ENCODE results near the gene BRF1. TPM values are rescaled to one million over a fixed set of nuclear protein-coding genes. Genes with fewer than 3 reads are reported as not detected.

The BRF1 gene
- total RNA-seq, 4 donors from 2014 or later, result 37.9 to 102 (median 52.5) TPM

GRCh38 chr14:105325303-105325702 lies 24.5 kb upstream of the BRF1 start:
- Histone ChIP-seq H3K27ac (no peak overlapping the region), H3K36me3 (no peaks in the 10 kb centered on the region), H3K4me3 (no peak overlapping the region), H3K9me3 (no peaks in the 10 kb centered on the region), H3K4me1 (peaks cover 13% of the 10 kb centered on the region), H3K27me3 (no peaks in the 10 kb centered on the region)
- no peak for DNase-seq (ENCODE audit: low spot score in 2 of 2)
- TF ChIP-seq POLR2AphosphoS5 (IDR thresholded peaks at IDR 0.05), result no peak
- no peak for TF ChIP-seq EP300 (IDR thresholded peaks at IDR 0.05)
- no peak for TF ChIP-seq CTCF (IDR thresholded peaks at IDR 0.05)
- TF ChIP-seq POLR2A (IDR thresholded peaks at IDR 0.05), result no peak
- WGBS, result no CpG with 5 or more reads among the region's 9 CpGs

GRCh38 chr14:105324871-105325270 lies 24.1 kb upstream of the BRF1 start:
- Histone ChIP-seq H3K9me3 (no peaks in the 10 kb centered on the region), H3K27ac (no peak overlapping the region), H3K36me3 (no peaks in the 10 kb centered on the region), H3K27me3 (no peaks in the 10 kb centered on the region), H3K4me3 (no peak overlapping the region), H3K4me1 (peaks cover 10% of the 10 kb centered on the region)
- no peak for DNase-seq (ENCODE audit: low spot score in 2 of 2)
- WGBS, result 68% methylated on average over 5 of the region's 12 CpGs
- TF ChIP-seq POLR2AphosphoS5 (IDR thresholded peaks at IDR 0.05) (no peak), CTCF (IDR thresholded peaks at IDR 0.05) (no peak), POLR2A (IDR thresholded peaks at IDR 0.05) (no peak), EP300 (IDR thresholded peaks at IDR 0.05) (no peak)

GRCh38 chr14:105324080-105324778 lies 23.4 kb upstream of the BRF1 start:
- WGBS, result 92% methylated on average over 10 of the region's 30 CpGs
- H3K27ac ChIP-seq, result no peak overlapping the region
- DNase-seq (ENCODE audit: low spot score in 2 of 2), result no peak
- H3K4me1 ChIP-seq, result peaks cover 4% of the 10 kb centered on the region
- TF ChIP-seq POLR2AphosphoS5 (IDR thresholded peaks at IDR 0.05) (no peak), POLR2A (IDR thresholded peaks at IDR 0.05) (no peak), EP300 (IDR thresholded peaks at IDR 0.05) (no peak), CTCF (IDR thresholded peaks at IDR 0.05) (no peak)
- no peak overlapping the region for H3K4me3 ChIP-seq
- no peaks in the 10 kb centered on the region for H3K9me3 ChIP-seq
- no peaks in the 10 kb centered on the region for H3K27me3 ChIP-seq
- no peaks in the 10 kb centered on the region for H3K36me3 ChIP-seq

- Histone ChIP-seq H3K4me3 (no peak overlapping the region), H3K9me3 (no peaks in the 10 kb centered on the region), H3K27ac (no peak overlapping the region), H3K27me3 (no peaks in the 10 kb centered on the region), H3K36me3 (no peaks in the 10 kb centered on the region), H3K4me1 (no peaks in the 10 kb centered on the region)
- no peak for DNase-seq (ENCODE audit: low spot score in 2 of 2)
- TF ChIP-seq EP300 (IDR thresholded peaks at IDR 0.05) (no peak), CTCF (IDR thresholded peaks at IDR 0.05) (no peak), POLR2AphosphoS5 (IDR thresholded peaks at IDR 0.05) (no peak), POLR2A (IDR thresholded peaks at IDR 0.05) (no peak)
- 89% methylated on average over 13 of the region's 13 CpGs for WGBS
These were observed 22.9 kb upstream of the BRF1 start for GRCh38 chr14:105323663-105324062.

GRCh38 chr14:105322791-105323556 lies 22.2 kb upstream of the BRF1 start:
- H3K4me3 ChIP-seq, result no peak overlapping the region
- H3K36me3 ChIP-seq, result no peaks in the 10 kb centered on the region
- H3K27ac ChIP-seq, result no peak overlapping the region
- no peak for TF ChIP-seq POLR2A (IDR thresholded peaks at IDR 0.05)
- no peak for TF ChIP-seq EP300 (IDR thresholded peaks at IDR 0.05)
- TF ChIP-seq POLR2AphosphoS5 (IDR thresholded peaks at IDR 0.05), result no peak
- no peak for TF ChIP-seq CTCF (IDR thresholded peaks at IDR 0.05)
- H3K27me3 ChIP-seq, result no peaks in the 10 kb centered on the region
- H3K9me3 ChIP-seq, result no peaks in the 10 kb centered on the region
- peaks cover 3% of the 10 kb centered on the region for H3K4me1 ChIP-seq
- WGBS, result 85% methylated on average over 27 of the region's 27 CpGs
- no peak for DNase-seq (ENCODE audit: low spot score in 2 of 2)

Data from suprapubic skin (tissue), 4 donors.